GM12874 (cell line): ENCODE results near the gene P4HB.

Source experiments
- TF ChIP-seq, protein P1 (sequence below): IDR thresholded peaks from 2 replicates; pipeline ENCODE4 v1.5.1; 2011; ENCODE audit warnings: low read depth, mild to moderate bottlenecking, control low read depth, low read length, moderate library complexity; ENCODE audit not compliant: insufficient read depth

The P4HB gene

GRCh38 chr17:81900181-81900820, 40.0 kb upstream of the P4HB start:
- TF ChIP-seq, protein P1, sequence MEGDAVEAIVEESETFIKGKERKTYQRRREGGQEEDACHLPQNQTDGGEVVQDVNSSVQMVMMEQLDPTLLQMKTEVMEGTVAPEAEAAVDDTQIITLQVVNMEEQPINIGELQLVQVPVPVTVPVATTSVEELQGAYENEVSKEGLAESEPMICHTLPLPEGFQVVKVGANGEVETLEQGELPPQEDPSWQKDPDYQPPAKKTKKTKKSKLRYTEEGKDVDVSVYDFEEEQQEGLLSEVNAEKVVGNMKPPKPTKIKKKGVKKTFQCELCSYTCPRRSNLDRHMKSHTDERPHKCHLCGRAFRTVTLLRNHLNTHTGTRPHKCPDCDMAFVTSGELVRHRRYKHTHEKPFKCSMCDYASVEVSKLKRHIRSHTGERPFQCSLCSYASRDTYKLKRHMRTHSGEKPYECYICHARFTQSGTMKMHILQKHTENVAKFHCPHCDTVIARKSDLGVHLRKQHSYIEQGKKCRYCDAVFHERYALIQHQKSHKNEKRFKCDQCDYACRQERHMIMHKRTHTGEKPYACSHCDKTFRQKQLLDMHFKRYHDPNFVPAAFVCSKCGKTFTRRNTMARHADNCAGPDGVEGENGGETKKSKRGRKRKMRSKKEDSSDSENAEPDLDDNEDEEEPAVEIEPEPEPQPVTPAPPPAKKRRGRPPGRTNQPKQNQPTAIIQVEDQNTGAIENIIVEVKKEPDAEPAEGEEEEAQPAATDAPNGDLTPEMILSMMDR = no peak

- TF ChIP-seq, protein P1 = no peak
These were observed 39.3 kb upstream of the P4HB start for GRCh38 chr17:81899514-81900166.

DNA sequence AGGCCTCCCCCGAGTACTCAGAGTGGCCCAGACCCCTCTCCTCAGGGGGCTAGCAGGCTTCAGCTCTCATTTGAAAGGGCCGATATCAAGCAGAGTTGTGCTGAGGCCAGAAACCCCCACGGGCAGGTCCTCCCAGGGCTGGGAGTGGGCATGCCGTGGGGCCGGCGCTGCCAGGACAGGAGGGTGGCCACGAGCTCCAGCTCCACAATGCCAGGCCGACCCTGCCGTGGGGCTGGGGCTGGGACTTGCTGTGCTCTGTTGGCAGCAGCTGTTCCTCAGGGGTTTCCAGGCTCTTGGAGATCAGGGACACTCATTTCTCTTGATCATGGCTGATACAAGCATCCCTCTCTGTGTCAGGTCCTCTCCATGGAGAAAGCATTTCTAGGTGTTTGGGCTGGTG, 38.5 kb upstream of the P4HB start:
- TF ChIP-seq, protein P1 = no peak

DNA sequence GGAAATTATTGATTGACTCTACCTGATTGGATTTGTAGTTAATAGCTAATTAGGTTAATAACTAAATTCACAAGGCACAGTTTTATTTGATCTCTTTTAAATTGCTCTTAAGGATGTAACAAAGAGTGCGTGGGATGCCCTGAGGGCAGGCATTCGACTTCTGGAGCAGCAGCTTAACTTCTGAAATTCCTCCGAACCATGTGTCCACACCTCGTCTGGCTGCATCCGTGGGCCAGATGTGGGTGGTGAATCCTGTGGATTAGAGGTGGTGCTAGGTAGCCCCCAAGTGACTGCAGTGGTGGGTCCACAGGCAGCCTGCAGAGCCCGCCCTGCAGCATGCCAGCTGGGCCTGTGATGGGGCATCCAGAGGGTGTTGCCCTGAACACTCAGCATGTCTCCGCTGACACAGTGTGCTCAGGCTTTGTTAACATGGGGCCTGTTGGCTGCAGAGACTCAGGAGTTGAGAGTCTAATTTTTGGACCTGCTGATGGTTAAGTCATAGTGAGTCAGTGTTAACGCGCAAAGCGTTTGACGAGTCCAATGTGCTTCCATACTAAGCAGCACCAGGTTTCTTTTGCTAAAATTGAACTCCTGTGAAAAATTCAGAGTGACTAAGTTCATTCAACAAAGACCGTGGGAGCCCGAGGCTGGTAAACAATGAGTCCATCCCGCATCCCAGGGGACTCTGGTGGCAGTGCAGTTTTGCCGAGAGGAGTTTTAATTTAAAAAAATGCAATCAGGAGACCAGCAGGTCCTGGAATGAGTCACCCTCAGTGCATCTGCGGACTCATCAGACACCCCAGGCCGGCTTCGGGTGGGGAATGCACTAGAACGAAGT, 37.9 kb upstream of the P4HB start:
- TF ChIP-seq, protein P1 = no peak

- TF ChIP-seq, protein P1 = no peak
These were observed 35.1 kb upstream of the P4HB start for GRCh38 chr17:81895400-81895799.

DNA sequence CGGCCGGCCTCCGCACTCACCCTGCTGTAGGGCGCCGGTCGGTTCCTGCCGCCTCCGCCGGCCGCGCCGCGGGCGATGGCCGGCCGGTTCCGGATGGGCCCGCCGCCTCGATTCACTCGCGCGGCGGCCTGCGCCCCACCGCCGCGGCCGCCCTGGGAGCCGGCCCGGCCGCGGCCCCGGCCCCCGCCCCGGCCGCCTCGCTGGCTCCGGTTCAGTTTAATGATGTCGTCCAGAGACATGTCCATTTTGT, 30.9 kb upstream of the P4HB start:
- TF ChIP-seq, protein P1 = no peak

GRCh38 chr17:81890447-81891302, 30.3 kb upstream of the P4HB start:
- TF ChIP-seq, protein P1 = no peak
